ENCODE data around the gene NTMT1.

DNA sequence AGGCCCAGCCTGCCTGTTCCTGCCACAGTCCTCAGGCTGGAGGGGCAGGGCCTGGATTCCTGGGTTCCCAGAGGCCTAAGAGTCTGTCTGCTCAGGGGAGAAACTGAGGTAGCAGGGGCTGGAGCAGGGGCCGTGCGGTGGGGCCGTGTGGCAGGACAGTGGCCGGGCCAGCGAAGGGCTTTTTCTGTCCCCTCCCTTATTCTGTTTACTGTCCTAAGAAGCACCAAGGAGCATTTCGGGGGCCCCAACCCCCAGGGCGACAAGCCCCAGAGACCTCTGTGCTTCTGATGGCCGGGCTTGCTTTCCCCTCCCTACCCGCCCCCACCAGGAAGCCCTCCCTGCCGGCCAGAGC, 22.8 kb downstream of the NTMT1 start:
- TF ChIP-seq, protein P1, sequence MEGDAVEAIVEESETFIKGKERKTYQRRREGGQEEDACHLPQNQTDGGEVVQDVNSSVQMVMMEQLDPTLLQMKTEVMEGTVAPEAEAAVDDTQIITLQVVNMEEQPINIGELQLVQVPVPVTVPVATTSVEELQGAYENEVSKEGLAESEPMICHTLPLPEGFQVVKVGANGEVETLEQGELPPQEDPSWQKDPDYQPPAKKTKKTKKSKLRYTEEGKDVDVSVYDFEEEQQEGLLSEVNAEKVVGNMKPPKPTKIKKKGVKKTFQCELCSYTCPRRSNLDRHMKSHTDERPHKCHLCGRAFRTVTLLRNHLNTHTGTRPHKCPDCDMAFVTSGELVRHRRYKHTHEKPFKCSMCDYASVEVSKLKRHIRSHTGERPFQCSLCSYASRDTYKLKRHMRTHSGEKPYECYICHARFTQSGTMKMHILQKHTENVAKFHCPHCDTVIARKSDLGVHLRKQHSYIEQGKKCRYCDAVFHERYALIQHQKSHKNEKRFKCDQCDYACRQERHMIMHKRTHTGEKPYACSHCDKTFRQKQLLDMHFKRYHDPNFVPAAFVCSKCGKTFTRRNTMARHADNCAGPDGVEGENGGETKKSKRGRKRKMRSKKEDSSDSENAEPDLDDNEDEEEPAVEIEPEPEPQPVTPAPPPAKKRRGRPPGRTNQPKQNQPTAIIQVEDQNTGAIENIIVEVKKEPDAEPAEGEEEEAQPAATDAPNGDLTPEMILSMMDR (IDR thresholded peaks at IDR 0.05; ENCODE audit: insufficient read depth, low read length) = no peak
- TF ChIP-seq, protein P2, sequence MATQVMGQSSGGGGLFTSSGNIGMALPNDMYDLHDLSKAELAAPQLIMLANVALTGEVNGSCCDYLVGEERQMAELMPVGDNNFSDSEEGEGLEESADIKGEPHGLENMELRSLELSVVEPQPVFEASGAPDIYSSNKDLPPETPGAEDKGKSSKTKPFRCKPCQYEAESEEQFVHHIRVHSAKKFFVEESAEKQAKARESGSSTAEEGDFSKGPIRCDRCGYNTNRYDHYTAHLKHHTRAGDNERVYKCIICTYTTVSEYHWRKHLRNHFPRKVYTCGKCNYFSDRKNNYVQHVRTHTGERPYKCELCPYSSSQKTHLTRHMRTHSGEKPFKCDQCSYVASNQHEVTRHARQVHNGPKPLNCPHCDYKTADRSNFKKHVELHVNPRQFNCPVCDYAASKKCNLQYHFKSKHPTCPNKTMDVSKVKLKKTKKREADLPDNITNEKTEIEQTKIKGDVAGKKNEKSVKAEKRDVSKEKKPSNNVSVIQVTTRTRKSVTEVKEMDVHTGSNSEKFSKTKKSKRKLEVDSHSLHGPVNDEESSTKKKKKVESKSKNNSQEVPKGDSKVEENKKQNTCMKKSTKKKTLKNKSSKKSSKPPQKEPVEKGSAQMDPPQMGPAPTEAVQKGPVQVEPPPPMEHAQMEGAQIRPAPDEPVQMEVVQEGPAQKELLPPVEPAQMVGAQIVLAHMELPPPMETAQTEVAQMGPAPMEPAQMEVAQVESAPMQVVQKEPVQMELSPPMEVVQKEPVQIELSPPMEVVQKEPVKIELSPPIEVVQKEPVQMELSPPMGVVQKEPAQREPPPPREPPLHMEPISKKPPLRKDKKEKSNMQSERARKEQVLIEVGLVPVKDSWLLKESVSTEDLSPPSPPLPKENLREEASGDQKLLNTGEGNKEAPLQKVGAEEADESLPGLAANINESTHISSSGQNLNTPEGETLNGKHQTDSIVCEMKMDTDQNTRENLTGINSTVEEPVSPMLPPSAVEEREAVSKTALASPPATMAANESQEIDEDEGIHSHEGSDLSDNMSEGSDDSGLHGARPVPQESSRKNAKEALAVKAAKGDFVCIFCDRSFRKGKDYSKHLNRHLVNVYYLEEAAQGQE (IDR thresholded peaks at IDR 0.05; ENCODE audit: insufficient replicate concordance, low read depth) = no peak
- TF ChIP-seq POLR2AphosphoS5 (IDR thresholded peaks at IDR 0.05; ENCODE audit: low read depth) = no peak
